ENCODE data around the gene TLCD1.

- TF ChIP-seq POLR2A (IDR thresholded peaks at IDR 0.05) (no peak), CTCF (IDR thresholded peaks at IDR 0.05) (no peak), POLR2AphosphoS5 (IDR thresholded peaks at IDR 0.05) (no peak), EP300 (IDR thresholded peaks at IDR 0.05) (no peak)
Measured at GRCh38 chr17:28744972-28745785, 19.1 kb upstream of the TLCD1 start.

Data from suprapubic skin (tissue), 4 donors.